IPS-15b (cell line): ENCODE measurements around the gene LGALS3BP.

Experiments
- H3K27me3 ChIP-seq: one replicate; pipeline ENCODE4 v1.6.1; 2013; ENCODE audit warnings: low read length; ENCODE audit not compliant: control insufficient read depth, insufficient read depth
- H3K36me3 ChIP-seq: one replicate; pipeline ENCODE4 v1.6.1; 2013; ENCODE audit warnings: low read length; ENCODE audit not compliant: control insufficient read depth, insufficient read depth
- H3K4me1 ChIP-seq: one replicate; pipeline ENCODE4 v1.6.1; 2013; ENCODE audit warnings: mild to moderate bottlenecking, low read length; ENCODE audit not compliant: control insufficient read depth, insufficient read depth
- H3K4me3 ChIP-seq: one replicate; pipeline ENCODE4 v1.5.1; 2013; ENCODE audit warnings: low read depth, low read length
- H3K9ac ChIP-seq: one replicate; pipeline ENCODE4 v1.6.1; 2013; ENCODE audit warnings: low read depth, mild to moderate bottlenecking, low read length
- H3K9me3 ChIP-seq: one replicate; pipeline ENCODE4 v1.6.1; 2013; ENCODE audit warnings: mild to moderate bottlenecking, low read length; ENCODE audit not compliant: control insufficient read depth, insufficient read depth

LGALS3BP gene

DNA sequence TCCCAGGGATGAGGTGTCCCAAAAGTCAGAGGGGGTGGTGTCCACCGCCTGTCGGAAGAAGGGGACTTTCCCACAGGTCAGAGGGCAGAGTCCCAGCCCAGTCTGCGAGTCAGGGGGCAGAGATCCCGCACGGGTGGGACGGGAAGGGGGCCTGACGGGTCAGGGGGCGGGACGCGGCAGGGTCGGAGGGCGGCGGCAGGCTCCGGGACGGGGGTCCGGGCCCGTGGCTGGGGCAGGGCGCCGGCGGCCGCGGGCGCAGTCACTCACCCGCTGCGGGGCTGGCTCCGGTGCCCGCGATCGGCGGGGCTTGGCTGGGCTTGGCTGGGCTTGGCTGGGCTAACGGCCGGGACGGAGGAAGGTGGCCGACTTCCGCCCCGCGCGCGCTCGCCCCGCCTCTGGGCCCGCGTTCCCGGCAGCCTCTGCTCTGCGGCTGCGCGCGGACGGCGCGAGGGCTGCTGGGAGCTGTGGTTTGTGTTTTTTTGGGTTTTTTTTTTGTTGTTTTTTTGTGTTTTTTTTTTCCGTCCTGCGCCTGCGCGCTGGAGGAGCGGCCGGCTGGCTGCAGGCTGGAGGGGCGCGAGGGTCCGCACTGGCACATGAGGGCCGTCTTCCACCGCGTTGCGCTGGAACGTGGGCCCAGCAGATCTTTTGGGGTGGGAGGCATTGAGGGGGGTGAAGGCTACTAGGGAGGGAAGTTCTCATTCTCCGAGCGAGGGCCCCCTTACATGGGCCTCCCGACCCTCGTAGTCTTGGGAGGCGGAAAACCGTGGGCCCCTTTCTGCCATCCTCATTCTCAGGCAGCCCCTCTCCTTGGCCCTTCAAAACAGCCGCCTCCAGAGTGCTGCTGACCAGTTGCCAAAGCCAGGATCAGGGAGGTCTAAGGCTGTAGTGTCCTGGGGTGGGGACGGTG, 29.9 kb upstream of the LGALS3BP start, which contains the start of gene CANT1:
CANT1 (minus strand) TSS at position 368 of the 907 bp plus-strand sequence. CDS start 12,142 bp downstream, outside the sequence.
- peak within 1 kb of the TSS; percentile 47 for H3K9ac ChIP-seq
- no peaks in the 10 kb centered on the region for H3K36me3 ChIP-seq
- peaks cover 11% of the 10 kb centered on the region for H3K9me3 ChIP-seq
- H3K4me1 ChIP-seq = peaks cover 2% of the 10 kb centered on the region
- H3K27me3 ChIP-seq = peaks cover 41% of the 10 kb centered on the region
- peak within 1 kb of the TSS; percentile 93 for H3K4me3 ChIP-seq

DNA sequence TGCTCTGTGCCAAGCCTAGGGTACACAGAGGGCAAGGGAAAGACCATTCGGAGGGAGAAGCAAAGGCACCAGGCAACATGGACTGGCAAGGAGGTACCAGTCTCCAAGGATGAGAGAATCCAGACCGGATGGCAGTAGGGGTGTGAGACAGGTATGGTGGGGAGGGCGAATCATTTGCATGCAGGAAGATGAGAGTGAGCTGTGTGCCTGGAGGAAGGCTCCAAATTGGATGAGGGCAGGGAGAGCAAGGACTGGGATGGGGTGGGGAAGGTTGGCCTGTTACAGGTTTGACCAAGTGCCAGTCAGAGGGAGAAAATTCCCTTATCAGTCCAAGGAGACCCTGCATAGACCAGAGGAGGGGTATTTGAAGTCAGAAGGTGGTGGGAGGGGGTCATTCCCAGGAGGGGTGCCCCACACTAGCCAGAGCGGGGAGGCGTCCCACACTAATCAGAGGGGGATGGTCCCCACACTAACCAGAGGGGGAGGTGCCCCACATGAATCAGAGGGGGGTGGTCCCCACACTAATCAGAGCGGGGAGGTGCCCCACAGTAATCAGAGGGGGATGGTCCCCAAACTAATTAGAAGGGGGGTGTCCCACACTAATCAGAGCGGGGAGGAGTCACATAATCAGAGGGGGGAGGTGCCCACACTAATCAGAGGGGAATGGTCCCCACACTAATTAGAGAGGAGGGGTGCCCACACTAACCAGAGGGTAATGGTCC, 29.1 kb upstream of the LGALS3BP start:
- peaks cover 2% of the 10 kb centered on the region for H3K4me1 ChIP-seq
- no peaks in the 10 kb centered on the region for H3K36me3 ChIP-seq
- H3K9me3 ChIP-seq = peaks cover 4% of the 10 kb centered on the region
- H3K4me3 ChIP-seq = peak overlapping the region; percentile 93
- peaks cover 41% of the 10 kb centered on the region for H3K27me3 ChIP-seq
- H3K9ac ChIP-seq = peak overlapping the region; percentile 47

DNA sequence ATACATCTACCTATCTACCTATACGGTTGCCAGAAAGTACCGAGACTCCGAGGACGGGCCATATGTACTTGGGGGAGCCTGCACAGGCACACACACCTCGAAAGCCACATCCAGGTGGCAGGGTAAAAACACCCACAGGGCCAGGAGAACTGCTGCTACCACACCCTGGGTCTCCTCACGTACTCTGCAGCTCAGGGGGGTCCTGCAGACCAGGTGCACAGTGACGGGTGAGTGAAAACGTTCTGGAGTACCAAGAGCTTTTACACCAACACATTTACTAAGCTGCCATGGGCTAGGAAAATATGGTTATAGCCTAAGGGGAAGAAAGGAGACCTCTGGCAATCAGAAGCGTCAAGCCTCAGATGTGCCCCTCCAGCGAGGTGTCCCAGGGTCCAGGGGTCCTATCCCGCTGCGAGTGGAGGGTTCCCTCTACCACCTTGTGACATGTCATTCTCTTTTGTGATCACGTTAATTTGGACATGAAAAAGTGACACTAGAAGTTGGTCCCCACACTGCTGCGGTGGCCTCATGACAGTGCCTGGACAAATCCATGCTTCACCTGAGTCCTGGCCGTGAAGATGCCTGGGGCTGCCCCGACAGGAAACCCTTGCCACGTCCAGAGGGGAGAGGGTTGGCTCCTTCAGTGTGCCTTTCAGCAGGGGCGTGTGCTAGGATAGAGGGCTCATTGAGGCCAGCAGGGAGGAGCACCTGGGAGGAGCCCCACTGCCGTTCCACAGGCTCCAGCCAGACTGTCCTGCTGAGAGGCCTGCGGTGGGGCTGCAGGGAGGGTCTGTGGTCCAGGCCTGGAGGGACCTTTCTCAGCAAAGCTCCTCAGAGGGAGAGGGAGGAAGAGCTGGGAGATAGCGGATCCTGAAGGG, 28.0 kb upstream of the LGALS3BP start:
- no peak overlapping the region for H3K9ac ChIP-seq

DNA sequence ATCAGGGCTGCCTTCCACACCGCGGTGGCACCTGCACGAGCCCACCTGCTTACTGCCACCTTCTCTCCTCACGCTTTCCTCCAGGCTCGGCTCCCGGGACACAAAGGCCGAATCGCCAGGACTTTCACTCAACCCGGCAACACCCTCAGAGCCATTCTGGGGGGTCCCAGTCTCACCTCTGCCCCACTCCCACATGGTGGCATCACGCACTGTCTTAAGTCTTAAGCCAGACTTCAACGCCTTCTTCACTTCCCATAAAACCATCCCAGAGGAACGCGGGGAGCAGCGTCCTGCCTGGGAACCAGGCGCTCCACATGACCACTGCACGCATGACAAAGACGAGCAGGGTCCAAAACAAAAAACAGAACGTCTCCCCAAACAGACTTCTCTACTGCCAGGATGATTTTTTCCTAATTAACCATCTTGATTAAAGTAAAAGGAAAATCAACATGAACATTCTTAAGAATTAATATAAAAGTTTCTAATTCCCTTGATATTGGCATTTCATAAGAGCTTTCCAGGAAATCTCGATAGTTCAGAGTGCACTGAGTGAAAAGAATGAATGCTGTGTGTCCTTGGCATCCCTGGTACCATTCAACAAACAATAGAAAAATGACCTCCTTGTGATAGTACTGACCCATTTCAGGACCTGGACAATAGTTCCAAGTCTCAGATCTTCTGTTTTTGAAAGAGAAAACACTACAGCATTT, 27.2 kb upstream of the LGALS3BP start:
- H3K9me3 ChIP-seq = no peaks in the 10 kb centered on the region
- H3K4me3 ChIP-seq = no peak overlapping the region
- no peaks in the 10 kb centered on the region for H3K36me3 ChIP-seq
- no peak overlapping the region for H3K9ac ChIP-seq
- peaks cover 54% of the 10 kb centered on the region for H3K27me3 ChIP-seq
- H3K4me1 ChIP-seq = peaks cover 2% of the 10 kb centered on the region

More for the DNA sequence above, 28.0 kb upstream of the LGALS3BP start:
- Histone ChIP-seq H3K27me3 (peaks cover 46% of the 10 kb centered on the region), H3K9me3 (no peaks in the 10 kb centered on the region), H3K4me3 (no peak overlapping the region), H3K4me1 (peaks cover 2% of the 10 kb centered on the region), H3K36me3 (no peaks in the 10 kb centered on the region)

DNA sequence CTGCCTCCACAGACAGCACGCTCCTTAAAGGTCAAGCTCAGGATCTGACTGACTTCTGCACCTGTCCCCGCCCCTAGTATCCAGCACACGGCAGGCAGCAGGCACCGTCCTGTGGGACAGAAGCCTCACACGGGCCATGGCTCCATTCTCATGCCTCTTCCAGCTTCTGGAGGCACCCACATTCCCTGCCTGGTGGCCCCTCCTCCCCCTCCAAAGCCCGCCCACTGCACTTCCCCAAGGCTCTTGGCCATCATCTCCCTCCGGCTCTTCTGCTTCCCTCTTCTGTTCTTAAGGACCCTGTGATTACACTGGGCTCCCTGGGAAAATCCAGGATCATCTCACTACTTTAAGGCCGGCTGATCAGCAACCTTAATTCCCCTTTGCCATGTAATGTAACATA, 26.3 kb upstream of the LGALS3BP start:
- H3K9me3 ChIP-seq = no peaks in the 10 kb centered on the region
- H3K27me3 ChIP-seq = peaks cover 55% of the 10 kb centered on the region
- H3K9ac ChIP-seq = no peak overlapping the region
- H3K36me3 ChIP-seq = no peaks in the 10 kb centered on the region
- no peak overlapping the region for H3K4me3 ChIP-seq
- H3K4me1 ChIP-seq = peaks cover 2% of the 10 kb centered on the region

DNA sequence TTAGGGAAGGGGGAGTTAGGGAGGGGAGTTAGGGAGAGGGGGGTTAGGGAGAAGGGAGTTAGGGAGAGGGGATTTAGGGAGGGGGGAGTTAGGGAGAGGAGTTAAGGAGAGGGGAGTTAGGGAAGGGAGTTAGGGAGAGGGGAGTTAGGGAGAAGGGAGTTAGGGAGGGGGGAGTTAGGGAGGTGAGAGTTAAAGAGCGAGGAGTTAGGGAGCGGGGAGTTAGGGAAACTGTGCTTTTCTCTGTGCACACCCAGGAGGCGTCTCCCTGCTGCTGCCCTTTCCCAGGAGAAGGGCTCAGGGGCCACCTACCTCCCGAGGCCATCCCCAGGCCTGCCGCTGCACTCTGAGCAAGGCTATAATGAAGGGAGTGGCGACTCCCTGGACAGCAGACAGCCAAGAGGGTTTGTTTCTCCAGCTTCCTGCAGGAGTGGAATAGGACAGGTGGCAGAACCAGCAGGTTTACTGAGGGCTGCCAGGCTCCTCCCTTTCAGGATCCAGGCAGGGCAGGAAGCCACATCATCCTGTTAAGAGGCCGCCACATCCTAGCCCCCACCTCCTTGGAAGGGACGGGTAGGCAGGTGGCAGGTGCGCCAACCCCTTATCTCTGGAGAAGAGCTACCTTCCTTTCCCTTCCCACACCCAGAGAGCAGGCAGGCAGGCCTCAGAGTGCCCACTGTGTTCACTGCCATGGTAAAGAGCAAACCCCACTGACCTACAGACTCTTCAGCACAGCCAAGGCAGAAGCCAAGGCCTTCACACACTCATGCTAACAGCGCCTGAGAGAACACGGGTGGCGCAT, 25.5 kb upstream of the LGALS3BP start:
- Histone ChIP-seq H3K27me3 (peaks cover 55% of the 10 kb centered on the region), H3K4me3 (no peak overlapping the region), H3K4me1 (peaks cover 2% of the 10 kb centered on the region), H3K36me3 (no peaks in the 10 kb centered on the region), H3K9ac (no peak overlapping the region), H3K9me3 (no peaks in the 10 kb centered on the region)

DNA sequence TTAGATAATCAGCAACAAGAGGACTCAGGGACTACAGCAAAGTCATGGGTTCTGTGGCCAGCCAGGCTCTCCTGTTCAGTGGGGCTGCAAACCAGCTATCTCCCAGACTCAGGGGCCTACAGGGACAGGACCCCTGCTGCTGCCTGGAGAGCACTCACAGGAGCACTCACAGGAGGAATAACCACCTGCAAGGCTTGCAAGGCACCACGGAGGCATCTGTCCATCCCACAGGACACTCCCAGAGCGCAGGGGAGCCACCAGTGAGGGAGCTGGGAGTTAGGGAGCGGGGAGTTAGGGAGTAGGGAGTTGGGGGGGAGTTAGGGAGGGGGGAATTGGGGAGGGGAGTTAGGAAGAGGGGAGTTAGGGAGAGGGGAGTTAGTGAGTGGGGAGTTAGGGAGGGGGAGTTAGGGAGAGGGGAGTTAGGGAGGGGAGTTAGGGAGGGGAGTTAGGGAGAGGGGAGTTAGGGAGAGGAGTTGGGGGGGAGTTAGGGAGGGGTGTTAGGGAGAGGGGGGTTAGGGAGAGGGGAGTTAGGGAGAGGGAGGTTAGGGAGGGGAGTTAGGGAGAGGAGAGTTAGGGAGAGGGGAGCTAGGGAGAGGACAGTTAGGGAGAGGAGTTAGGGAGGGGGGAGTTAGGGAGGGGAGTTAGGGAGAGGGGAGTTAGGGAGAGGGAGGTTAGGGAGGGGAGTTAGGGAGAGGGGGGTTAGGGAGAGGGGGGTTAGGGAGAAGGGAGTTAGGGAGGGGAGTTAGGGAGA, 24.1 kb upstream of the LGALS3BP start:
- Histone ChIP-seq H3K9ac (no peak overlapping the region), H3K9me3 (no peaks in the 10 kb centered on the region), H3K36me3 (no peaks in the 10 kb centered on the region), H3K4me3 (no peak overlapping the region), H3K4me1 (peaks cover 2% of the 10 kb centered on the region), H3K27me3 (peaks cover 52% of the 10 kb centered on the region)

DNA sequence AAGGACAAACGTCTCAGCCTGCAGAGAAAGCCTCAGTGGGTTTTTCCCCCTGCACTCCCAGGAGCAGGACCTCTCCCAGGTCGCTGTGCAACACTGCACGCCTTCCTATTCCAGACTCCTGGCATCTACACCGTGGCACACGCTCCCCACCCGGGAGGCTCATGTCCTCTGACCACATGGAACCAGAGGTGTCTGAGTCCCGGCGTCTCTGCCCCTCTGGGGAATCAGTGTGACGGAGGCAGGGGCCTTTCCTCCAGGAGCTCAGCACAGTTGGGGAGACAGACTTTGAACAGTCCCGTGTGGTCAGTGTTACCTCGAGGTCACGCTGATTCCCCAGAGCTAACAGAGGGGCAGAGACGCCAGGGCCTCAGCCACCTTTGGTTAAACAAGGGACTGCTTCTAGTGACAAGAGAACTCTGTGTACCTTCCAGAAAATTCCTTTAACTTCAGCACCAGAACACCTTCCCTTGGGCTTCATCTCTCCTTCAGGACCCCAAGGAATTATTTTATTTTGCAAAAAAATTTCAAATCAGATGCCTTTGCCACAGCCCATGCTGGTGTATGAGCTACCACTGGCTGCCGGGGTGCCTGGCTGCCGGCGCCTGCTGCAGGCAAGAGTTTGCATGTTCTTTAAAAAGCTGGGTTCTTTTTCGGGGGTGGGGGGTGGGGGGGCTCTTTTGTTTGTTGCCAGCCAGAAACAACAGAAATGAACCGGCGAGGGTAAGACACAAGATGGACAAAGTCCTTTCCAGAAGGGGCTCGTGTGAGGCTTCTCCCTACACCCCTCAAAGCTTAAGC, 23.3 kb upstream of the LGALS3BP start:
- Histone ChIP-seq H3K27me3 (peaks cover 44% of the 10 kb centered on the region), H3K9ac (no peak overlapping the region), H3K4me3 (no peak overlapping the region), H3K36me3 (no peaks in the 10 kb centered on the region), H3K9me3 (no peaks in the 10 kb centered on the region), H3K4me1 (peaks cover 2% of the 10 kb centered on the region)

DNA sequence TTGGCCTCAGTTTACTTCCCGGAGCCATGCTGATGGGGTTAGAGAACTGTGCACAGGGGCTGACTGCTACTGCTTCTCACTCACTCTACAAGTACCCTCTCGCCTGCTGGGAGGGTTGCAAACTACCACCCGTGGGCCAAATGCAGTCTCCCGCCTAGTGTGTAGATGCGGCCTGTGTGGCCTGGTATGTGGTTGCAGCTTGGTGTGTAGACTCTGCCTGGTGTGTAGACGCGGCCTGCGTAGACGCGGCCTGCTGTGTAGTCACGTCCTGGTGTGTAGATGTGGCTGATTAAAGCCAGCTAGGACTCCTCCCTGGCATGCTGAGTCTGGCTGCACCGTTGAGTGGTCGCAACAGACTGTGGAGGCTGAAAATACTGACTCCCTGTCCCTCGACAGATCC, 22.6 kb upstream of the LGALS3BP start:
- no peak overlapping the region for H3K9ac ChIP-seq
- H3K9me3 ChIP-seq = no peaks in the 10 kb centered on the region
- peaks cover 37% of the 10 kb centered on the region for H3K27me3 ChIP-seq
- H3K4me3 ChIP-seq = no peak overlapping the region
- H3K36me3 ChIP-seq = peaks cover 3% of the 10 kb centered on the region
- peaks cover 2% of the 10 kb centered on the region for H3K4me1 ChIP-seq
